ENCODE measurements around the gene GPRC5B.
A peak's percentile ranks its signal among the peaks of the same experiment; 100 is the strongest.

Gene GPRC5B

GRCh38 chr16:19884611-19885450, at the start of gene GPRC5B:
Gene GPRC5B (minus strand): TSS chr16:19884848. CDS start chr16:19872845, 12,003 bp downstream.
- DNase-seq (ENCODE audit: low spot score) (peak; percentile 77), FAIRE-seq (no peak)

DNA sequence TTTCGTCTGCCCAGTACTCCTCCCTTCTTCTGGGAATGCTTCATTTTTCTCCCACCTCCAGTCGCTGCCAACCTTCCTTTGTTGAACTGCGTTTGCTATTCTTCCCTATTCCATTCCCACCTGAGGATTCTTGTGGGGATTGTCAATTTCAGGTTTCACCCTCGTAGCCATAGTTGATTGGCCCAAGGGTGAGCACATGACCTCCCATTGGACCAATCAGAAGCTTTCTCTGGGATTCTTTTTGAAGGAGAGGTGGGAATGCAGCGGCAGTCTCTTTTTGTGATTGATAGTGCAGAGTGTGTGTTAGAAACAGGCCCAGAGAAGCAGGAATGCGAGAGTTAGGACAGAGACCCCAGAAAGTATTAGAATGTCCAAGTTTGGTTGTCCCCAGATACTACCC, 49.1 kb upstream of the GPRC5B start:
- DNase-seq (ENCODE audit: low spot score) (no peak), FAIRE-seq (no peak)

DNA sequence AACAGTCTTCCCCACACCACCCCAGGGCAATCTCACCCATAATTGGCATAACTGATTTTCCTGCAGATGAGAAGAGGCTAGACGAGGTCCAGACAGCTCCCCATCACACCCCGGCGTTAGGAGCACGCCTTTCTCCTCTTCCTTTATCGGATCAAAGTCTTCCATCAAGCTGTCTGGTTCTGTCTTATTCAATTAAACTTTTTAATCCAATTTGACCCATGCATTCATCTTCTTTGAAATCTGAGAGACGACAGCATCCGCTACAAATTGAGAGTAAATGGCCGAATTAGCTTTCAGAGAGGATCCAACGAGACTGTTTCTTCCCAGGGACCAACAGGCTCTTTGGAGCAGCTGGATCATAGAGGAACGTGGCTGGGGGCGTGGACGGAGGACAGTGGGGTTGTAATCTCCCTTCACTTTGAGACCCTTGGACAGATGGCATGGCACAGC, 44.4 kb upstream of the GPRC5B start:
- DNase-seq (ENCODE audit: low spot score) (no peak), FAIRE-seq (no peak)

DNA sequence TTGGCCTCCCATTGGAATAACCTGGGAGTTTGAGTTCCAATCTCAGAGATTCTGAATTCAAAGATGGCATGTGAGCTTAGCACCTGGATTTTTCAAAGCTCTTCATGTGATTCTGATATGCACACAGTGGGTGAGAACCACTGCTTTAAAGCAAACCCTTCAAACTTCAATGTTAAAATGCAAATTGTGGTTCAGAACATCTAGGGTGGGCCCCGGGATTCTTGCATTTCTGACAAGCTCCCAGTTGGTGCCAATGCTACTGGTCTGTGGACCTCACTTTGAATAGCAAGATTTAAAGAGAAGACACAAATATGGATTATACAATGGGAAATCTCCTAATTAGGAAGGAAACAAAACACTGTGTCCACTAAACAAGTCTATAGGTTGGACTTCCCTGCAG, 43.8 kb upstream of the GPRC5B start:
- no peak for DNase-seq (ENCODE audit: low spot score)
- no peak for FAIRE-seq

GRCh38 chr16:19926449-19927390, 42.1 kb upstream of the GPRC5B start:
- FAIRE-seq (no peak), DNase-seq (ENCODE audit: low spot score) (peak; percentile 70)

GRCh38 chr16:19923396-19923795, 38.7 kb upstream of the GPRC5B start:
- DNase-seq (ENCODE audit: low spot score) (no peak), FAIRE-seq (no peak)

GRCh38 chr16:19919142-19919541, 34.5 kb upstream of the GPRC5B start:
- FAIRE-seq = no peak

GRCh38 chr16:19916064-19916463, 31.4 kb upstream of the GPRC5B start:
- no peak for DNase-seq (ENCODE audit: low spot score)
- FAIRE-seq = no peak

More at GRCh38 chr16:19919142-19919541, 34.5 kb upstream of the GPRC5B start:
- no peak for DNase-seq (ENCODE audit: low spot score)

- DNase-seq (ENCODE audit: low spot score) = no peak
- FAIRE-seq = no peak
Observed at GRCh38 chr16:19914877-19915276, 30.2 kb upstream of the GPRC5B start.

- FAIRE-seq (no peak), DNase-seq (ENCODE audit: low spot score) (no peak)
Observed at GRCh38 chr16:19913340-19913645, 28.6 kb upstream of the GPRC5B start.

- DNase-seq (ENCODE audit: low spot score) (no peak), FAIRE-seq (no peak)
Observed at GRCh38 chr16:19912455-19913339, 28.0 kb upstream of the GPRC5B start.

DNA sequence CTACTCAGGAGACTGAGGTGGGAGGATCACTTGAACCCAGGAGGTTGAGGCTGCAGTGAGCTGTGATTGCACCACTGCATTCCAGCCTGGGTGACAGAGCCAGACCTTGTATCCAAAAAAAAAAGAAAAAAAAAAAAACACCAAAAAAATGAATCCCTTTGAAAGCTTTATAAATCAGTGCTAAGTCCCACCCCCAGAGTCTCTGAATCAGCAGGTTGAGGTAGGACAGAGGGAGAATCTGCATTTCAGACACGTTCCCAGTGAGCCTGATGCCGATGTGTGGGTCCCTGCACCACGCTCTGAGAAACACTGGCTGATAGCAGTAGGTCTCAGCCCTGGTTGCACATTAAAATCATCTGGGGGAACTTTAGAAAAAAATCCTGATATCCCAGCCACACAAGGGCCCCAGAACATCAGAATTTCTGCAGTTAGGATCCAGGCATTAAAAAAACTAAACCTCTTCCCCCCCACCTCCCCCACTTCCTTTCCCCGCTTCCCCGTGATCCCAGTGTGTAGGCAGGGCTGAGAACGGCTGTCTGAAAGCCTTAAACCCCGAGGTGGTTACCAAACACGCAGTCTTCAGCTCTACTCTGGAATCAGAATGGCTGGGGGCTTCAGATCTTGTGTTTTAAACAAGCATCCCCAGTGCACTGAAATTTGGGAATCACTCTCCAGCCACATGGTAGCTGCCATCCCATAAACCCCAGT, 27.3 kb upstream of the GPRC5B start:
- FAIRE-seq = no peak
- no peak for DNase-seq (ENCODE audit: low spot score)

GRCh38 chr16:19911204-19911603, 26.6 kb upstream of the GPRC5B start:
- FAIRE-seq (no peak), DNase-seq (ENCODE audit: low spot score) (no peak)

GRCh38 chr16:19909750-19910322, 25.2 kb upstream of the GPRC5B start:
- FAIRE-seq (no peak), DNase-seq (ENCODE audit: low spot score) (no peak)

- DNase-seq (ENCODE audit: low spot score) (no peak), FAIRE-seq (no peak)
Observed at GRCh38 chr16:19908921-19909320, 24.3 kb upstream of the GPRC5B start.

- DNase-seq (ENCODE audit: low spot score) = peak; percentile 79
Observed at GRCh38 chr16:19907161-19907992, 22.7 kb upstream of the GPRC5B start.

DNA sequence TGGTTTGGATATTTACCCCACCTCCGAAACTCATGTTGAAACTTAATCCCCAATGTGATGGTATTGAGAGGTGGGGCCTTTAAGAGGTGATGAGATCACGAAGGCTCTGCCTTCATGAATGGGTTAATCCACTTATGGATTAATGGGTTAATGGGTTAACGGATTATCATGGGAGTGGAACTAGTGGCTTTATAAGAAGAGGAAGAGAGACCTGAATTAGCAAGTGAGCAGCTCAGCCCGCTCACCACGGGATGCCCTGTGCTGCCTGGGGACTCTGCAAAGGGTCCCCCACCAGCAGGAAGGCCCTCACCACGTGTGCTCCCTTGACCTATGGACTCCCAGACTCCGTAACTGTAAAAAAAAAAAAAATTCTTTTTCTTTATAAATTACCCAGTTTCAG, 16.5 kb upstream of the GPRC5B start:
- no peak for DNase-seq (ENCODE audit: low spot score)
- no peak for FAIRE-seq

More at GRCh38 chr16:19907161-19907992, 22.7 kb upstream of the GPRC5B start:
- FAIRE-seq = no peak

DNA sequence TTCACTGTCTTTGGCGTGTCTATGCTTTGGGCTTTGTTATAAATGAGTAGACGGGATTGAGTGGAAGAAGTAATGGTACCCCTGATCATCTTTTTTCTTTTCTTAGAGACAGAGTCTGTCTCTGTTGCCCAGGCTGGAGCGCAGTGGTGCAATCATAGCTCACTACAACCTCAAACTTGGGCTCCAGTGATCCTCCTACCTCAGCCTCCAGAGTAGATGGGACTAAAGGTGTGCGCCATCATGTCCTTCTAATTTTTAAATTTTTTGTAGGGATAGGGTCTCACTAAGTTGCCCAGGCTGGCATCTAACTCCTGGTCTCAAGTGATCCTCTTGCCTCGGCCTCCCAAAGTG, 14.9 kb upstream of the GPRC5B start:
- FAIRE-seq = no peak
- no peak for DNase-seq (ENCODE audit: low spot score)

DNA sequence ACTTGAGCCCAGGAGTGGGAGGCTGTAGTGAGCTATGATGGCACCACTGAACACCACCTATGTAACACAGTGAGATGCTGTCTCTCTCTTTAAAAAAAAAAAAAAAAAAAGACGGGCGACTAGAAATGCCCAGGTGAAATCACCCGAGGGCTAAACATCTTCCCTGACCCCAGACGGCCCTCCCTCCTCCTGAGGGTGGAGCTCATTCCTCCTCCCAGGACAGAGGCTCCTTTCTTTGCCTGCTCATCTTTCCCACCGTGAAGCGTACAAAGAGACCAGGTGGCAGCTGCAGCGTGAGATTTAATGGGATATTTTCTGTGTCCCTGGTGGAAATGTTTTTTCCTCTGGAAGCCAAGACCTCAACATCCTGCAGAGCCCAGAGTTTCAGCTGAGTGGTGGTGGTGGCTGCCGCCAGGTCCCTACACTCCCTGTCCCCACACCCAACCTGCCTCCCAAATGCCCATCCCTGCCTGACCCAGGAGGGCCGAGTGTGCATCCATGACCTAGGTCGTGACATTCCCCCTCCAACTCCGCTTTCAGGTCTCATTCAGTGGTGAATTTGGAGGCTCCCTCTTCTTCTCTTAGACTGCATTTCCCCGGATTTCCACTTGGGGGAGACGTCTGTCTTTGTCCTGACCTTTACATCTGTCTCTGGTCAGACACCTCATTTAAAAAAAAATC, 14.4 kb upstream of the GPRC5B start:
- peak; percentile 54 for DNase-seq (ENCODE audit: low spot score)
- FAIRE-seq = no peak

All from urothelium cell line (cell line).